Inflammatory macrophage treated with lipopolysaccharide for 1 hour (primary cell): ENCODE data around the gene RPS27L.

Source experiments
- DNase-seq, 2 donors: peaks; one replicate each; pipeline ENCODE4 v3.0.0-alpha.2; 2020 to 2022

Gene RPS27L

GRCh38 chr15:63157118-63157843 lies at the start of gene RPS27L:
Gene RPS27L, minus strand, starts transcription at chr15:63157477. Its CDS starts 72 bp downstream, at chr15:63157405.
- peak; percentile 87 to 90 for DNase-seq

DNA sequence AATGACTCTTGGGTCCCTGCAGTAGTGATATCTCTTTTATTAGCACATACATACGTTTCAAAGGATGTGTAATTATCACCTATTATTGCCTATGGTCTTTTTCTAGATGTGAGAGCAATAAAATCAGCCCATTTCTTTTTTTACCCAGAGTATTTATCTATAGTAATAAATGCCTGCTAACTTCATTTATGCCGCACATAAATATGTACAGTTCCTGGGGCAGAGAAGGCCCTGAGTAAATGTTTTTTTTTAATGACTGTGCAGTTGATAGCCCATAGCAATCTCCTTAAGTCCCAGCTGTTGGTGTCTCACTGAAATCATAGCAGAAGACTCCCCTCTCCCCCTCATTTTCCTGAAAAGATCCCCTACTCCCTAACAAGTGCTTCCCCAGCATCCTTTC lies 48.8 kb upstream of the RPS27L start:
- no peak for DNase-seq

- DNase-seq: peak in 1 of 2 donors; percentile 51
Observed at GRCh38 chr15:63203451-63204090, 46.3 kb upstream of the RPS27L start.

- DNase-seq: no peak
Observed at GRCh38 chr15:63202861-63203260, 45.6 kb upstream of the RPS27L start.

DNA sequence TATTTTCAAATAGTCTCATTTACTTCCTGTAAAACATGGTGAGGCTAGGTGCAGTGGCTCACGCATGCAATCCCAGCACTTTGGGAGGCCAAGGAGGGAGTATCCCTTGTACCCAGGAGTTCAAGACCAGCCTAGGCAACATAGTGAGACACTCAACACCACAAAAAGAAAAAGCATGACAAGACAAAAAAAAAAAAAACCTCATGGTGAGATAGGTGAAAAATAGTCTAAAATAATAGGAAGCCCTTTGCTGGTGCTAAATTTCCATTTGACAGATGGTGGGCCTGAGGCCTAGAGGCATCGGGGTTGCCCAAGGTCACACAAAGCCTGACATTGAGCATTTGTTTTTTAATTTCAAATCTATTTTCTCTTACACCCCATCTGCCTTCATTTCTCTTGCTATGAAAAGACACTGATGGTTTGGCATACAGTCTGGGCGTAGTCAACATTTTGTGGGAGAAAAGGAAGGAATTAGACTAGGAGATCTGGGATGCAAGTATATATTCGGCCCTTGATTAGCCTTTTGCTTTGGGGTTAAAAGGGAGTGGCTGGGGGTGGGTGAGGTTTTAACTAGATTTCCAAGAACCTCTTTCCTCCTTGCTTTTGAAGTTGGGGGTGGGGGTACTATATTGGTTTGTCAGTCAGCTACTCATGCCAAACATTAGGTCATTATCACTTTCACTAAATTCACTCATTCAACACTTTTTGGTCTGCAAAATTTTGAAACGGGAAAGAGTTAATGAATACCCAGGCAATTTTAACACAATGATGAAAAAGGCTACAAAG lies 43.4 kb upstream of the RPS27L start:
- DNase-seq: no peak

DNA sequence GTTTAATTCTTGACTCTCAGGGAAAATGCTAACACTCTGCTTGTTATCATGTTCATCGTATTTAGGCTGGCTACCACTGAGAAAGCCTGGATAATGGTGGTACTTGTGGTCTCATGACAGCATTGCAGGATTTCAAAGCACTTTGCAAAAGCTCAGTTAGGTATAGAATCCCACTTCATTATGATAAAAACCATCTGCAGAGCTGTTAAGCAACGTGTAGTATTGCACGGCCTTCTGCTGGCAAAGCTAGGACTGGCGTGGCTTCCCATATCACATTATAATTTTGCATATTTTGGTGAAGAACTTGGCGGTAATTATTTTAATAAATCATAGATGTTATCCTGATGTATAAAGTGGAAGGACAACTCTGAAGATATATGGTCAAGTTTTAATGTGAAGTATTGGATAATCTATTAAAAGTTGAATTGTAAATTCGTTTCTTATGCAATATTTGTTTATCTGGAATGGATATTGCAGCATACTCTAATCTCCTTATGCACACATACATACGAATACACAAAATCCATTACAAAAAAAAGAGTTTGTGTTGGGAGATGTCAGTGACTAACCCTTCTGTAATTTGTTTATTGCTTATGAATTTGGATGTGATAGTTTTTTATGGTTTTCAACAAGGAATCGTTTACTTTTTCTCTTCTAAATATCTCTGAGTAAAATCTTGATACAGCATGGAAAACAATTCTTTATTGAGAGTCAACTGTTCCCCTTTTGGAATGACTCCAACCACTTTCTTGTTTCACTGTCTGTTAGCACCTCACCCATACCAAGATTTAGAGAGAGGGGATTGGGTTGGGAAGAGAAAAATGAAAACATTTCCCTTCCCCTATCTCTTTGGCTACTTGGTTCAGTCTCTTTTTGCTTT lies 41.3 kb upstream of the RPS27L start:
- no peak for DNase-seq

DNA sequence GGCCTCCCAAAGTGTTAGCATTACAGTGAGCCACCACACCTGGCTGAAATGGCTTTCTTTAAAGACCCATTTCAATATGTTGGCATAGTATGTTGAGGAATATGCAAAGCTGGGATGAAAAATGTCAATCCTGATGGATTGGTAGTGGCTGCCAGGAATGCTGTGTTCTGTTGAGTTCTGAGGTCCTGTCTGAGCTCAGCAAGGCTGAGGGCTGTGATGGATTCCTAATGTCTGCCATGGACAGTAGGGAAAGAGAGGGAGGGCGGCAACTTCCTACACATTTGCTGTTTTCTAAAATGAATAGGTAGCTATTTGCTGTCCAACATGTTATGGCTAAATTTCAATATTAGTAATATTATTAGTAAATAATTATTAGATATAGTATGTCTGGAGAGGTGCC lies 40.3 kb upstream of the RPS27L start:
- DNase-seq: no peak

- DNase-seq: no peak
Observed at GRCh38 chr15:63196842-63197241, 39.6 kb upstream of the RPS27L start.

DNA sequence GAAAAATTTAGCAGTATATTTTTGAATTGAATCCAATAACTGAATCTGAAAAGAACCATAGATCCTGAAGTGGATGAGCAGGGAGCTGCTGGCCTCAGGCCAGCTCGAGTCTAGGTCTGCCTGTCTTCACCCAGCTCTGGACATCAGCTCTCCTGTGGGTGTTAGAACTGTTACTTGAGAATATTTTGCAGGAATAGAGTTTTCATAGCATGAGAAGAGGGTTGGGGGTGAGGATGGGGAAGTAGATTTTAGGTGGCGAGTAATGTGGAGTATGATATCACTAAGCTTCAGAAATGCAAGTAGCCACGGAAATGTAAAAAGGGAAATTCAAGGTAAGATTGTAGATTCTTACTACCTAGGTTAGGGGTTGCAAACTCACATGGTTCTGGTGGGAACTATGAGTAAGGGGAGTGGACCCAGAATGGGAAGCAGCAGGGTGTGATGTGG lies 38.3 kb upstream of the RPS27L start:
- peak in 1 of 2 donors; percentile 24 for DNase-seq

DNA sequence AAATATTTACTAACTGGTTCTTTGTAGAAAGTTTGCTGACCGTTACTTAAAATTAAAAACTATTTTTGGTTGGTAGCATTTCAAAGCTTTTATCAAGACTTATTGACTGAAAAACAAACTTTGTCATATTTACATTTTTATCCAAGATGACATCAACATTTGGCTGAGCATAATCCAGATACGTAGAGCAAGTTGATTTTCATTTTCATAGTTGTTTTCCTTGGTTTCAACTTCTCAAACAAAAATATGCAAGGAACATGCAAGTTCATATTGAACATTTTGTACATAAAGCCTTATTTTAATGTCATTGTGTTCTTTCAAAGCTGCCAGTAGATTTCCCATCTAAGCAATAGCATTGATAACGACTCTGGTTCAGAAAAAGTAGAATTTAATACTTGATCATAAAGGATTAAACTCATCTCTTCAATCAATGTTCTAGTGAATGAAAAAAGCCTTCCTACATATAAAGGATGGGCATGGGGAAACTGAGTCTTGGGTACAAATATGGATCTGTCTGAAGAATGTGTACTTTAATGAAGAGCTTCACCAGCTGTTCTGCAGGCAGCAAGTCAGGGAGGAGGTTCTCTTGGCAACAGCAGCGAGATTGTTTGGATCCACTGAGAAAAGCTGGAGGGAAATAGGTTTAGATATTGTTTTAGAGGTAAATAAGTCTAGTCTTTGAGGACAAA lies 37.7 kb upstream of the RPS27L start:
- DNase-seq: no peak

DNA sequence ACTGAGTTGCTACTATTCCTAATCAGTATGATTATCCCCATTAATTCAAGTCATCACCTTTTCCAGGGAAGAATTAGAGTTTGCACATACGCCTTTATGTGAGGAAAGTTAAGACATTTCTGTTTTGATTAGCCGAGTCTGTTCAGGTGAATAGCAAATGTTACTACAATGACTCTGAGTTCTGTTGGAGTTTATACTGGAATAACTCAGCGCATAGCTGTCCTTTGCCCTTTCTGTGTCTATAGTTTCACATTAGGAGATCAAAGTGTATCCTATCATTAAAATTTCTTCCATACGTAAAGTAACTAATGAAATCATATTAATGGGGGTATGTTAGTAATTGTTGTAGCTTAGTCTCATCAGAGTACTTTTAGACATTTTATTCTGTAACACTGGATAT lies 37.0 kb upstream of the RPS27L start:
- no peak for DNase-seq

DNA sequence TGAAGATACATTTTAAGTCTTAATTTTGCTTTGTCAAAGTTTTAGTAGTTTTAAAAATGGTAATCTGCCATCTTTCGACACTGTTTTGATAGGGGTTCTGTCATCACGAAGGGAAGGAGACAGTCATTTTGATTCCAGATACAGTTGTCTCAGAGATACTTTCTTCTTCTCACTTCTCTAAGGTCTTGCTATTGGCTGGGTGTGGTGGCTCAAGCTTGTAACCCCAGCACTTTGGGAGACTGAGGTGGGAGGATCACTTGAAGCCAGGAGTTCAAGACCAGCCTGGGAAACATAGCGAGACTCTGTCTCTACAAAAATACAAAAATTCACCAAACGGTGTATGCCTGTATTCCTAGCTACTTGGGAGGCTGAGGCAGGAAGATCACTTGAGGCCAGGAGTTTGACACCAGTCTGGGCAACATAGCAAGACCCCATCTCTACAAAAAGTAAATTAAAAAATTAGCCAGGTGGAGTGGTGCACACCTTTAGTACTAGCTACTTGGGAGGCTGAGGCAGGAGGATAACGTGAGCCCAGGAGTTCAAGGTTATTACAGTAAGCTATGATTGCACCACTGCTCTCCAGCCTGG lies 35.4 kb upstream of the RPS27L start:
- no peak for DNase-seq

DNA sequence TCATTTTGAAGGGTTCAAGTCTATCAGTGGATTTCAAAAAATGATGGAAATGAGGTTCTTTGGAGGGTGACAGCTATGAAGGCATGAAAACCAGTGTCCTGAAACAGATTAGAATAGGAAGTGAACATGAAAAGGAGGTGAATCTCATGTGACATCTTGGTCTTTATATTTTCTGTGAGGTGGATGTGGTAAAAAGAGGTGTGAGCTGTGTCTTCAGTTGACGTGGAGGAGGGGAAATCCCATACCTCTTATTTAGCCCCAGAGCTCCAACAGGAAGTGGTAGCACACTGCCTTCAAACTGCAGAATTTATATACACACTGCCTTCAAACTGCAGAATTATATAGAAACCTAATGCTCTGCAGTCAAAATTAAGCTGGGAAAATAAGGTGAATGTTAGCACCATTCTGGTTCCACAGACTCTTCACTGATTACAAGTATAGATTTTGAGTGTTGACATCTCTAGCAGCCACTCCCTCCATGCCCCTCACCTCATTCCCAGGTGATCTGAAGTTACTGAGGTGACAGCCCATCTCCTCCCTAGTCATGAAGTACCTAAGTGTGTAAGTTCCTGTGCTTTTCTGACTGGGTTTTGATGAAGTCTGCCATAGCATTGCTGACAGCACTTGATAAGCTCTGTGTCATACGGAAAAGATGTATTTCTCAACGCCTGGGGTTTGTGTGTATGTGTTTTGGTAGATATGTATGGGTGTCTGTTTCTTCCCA lies 34.8 kb upstream of the RPS27L start:
- peak; percentile 46 to 54 for DNase-seq

GRCh38 chr15:63190769-63191649 lies 33.7 kb upstream of the RPS27L start:
- peak; percentile 65 to 72 for DNase-seq

GRCh38 chr15:63189941-63190768 lies 32.9 kb upstream of the RPS27L start:
- DNase-seq: peak; percentile 64 to 66

GRCh38 chr15:63188926-63189871 lies 31.9 kb upstream of the RPS27L start, which contains the start of gene RAB8B:
Gene RAB8B, plus strand, starts transcription at chr15:63189606. Its CDS starts 19 bp downstream, at chr15:63189625.
- peak; percentile 96 to 98 for DNase-seq

- no peak for DNase-seq
Observed at GRCh38 chr15:63188247-63188925, 31.1 kb upstream of the RPS27L start.
